K562 (cell line): ENCODE data around the gene C16orf95. TPM values are rescaled to one million over a fixed set of nuclear protein-coding genes. Genes with fewer than 3 reads are reported as not detected.

Experiments used
- CHD1 ChIP-seq: fragments of 200-600 bp; sonication (generic); IDR thresholded peaks from one replicate; pipeline ENCODE4 v1.6.1; 2012; ENCODE audit warnings: mild to moderate bottlenecking, moderate library complexity, low read length, inconsistent platforms
- MAZ ChIP-seq, 2 experiments: fragments of 450-650 bp in 1 of 2; sonication (generic) in 1 of 2; formaldehyde crosslinking; IDR thresholded peaks in 1 of 2; conservative IDR thresholded peaks in 1 of 2; 2 replicates each; pipeline versions ENCODE4 v1.4.0 to v1.5.0; 2020; ENCODE audit warnings: mild to moderate bottlenecking in 1 of 2, missing genetic modification reagents in 1 of 2
- NBN ChIP-seq: fragments of 450-650 bp; IDR thresholded peaks from 2 replicates; pipeline ENCODE4 v1.6.1; 2016; ENCODE audit warnings: low read depth, mild to moderate bottlenecking
- polyA plus RNA-seq, 8 experiments: library from polyadenylated mRNA; depleted of rRNA in 4 of 8; stranded (reverse) in 5 of 8; unstranded in 3 of 8; fragments of >200 nt; fragmentation: Nextera tagmentation in 2 of 8; fragmentation: Illumina TruSeq in 1 of 8; extraction: Ambion mirVana in 2 of 8; extraction: Trizol in 1 of 8; gene quantifications; 2 replicates each; pipeline versions ENCODE4 v1.2.1 to v1.2.3, GENCODE V29; 2011 to 2014; ENCODE audit warnings: inconsistent platforms in 1 of 8, missing spikeins in 1 of 8
- total RNA-seq, 7 experiments: library from RNA; depleted of rRNA in 6 of 7; stranded (reverse); fragments of >200 nt in 6 of 7; fragmentation: Illumina TruSeq in 2 of 7; extraction: Trizol in 2 of 7; gene quantifications; 2 replicates each; pipeline versions ENCODE4 v1.2.1 to v1.2.3, GENCODE V29; 2011 to 2021; ENCODE audit warnings: low replicate concordance in 1 of 7
- TF ChIP-seq, protein P1 (sequence below): fragments of 450-650 bp; IDR thresholded peaks from 2 replicates; pipeline ENCODE4 v1.7.1; 2018; ENCODE audit warnings: mild to moderate bottlenecking, low read depth; ENCODE audit not compliant: partially characterized antibody
- TF ChIP-seq, protein P2 (sequence below): fragments of 250-450 bp; sonication (Bioruptor Pico); IDR thresholded peaks from 2 replicates; pipeline ENCODE4 v1.8.0; 2022; ENCODE audit warnings: inconsistent platforms
- TF ChIP-seq, protein P3 (sequence below), 2 experiments: fragments of 200-800 bp in 1 of 2; sonication (Bioruptor generic) in 1 of 2; sonication (generic) in 1 of 2; formaldehyde crosslinking in 1 of 2; IDR thresholded peaks in 1 of 2; conservative IDR thresholded peaks in 1 of 2; 2 replicates each; pipeline versions ENCODE4 v1.5.0 to v1.6.1; 2016 to 2020; ENCODE audit warnings: missing compliant biosample characterization in 1 of 2, missing genetic modification characterization in 1 of 2, missing genetic modification reagents in 1 of 2
- TF ChIP-seq, protein P4 (sequence below): fragments of 250-450 bp; sonication (Bioruptor Pico); IDR thresholded peaks from 2 replicates; pipeline ENCODE4 v1.9.0; 2021; ENCODE audit warnings: mild to moderate bottlenecking, inconsistent platforms
- TF ChIP-seq, protein P5 (sequence below), 2 experiments: fragments of 450-650 bp in 1 of 2; sonication (generic) in 1 of 2; formaldehyde crosslinking in 1 of 2; IDR thresholded peaks in 1 of 2; conservative IDR thresholded peaks in 1 of 2; 2 replicates each; pipeline versions ENCODE4 v1.6.1 to v1.8.1; 2016 to 2023; ENCODE audit warnings: mild to moderate bottlenecking in 2 of 2, moderate library complexity in 2 of 2, inconsistent platforms in 1 of 2, missing genetic modification reagents in 1 of 2
- TF ChIP-seq, protein P6 (sequence below), 2 experiments: IDR thresholded peaks; 2 replicates each; pipeline ENCODE4 v1.6.1; 2012; ENCODE audit warnings: improper control_type of control experiment in 2 of 2, low read depth in 2 of 2, low read length in 2 of 2, borderline replicate concordance in 1 of 2

C16orf95 gene
- total and polyA plus RNA-seq, 9 of the 15 experiments (the other 6 are each of a cell fraction or from before 2014, with no cell fraction given), result 6.5 to 20.5 (median 9.4) TPM

DNA sequence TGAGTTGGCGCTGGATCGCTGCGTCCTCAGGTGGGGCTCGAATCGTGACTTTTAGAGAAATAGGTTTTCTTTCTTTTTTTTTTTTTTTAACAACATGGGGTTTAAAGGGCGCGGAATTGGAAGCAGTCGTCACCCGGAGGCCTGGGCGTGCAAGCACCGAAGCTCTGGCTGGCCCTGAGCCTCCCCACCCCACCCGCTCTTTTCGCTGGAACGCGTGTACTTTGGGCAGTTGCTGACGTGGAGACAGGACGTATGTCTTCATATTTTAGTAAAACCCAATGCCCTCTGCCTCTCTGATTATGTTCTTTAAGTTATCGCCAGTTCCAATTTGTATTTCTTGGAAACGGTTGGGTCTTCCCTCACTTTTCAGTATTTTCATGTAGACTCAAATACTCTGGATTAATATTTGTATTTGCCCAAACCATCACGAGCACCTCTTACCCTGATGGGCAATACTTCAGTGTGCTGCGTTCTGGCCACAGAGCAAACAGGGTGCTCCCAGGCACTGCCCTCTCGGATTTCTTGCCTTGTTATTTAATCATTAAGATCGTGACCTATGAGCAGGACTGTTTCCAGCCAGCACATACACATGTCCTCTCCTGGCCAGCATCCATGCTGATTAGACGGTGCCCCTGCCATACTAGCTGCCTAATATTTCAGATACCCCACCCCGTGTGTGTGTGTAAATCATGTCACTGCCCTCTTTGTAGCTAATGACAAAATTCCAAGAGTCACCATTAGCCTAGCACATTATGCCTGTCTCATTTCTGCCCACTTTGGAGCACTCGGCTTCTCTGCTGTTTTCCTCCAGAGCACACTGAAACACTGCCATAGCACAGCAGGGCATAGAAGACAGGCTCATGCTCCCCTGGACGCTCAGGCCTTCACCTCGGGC is 805 bp upstream of the C16orf95 start (continued):
- TF ChIP-seq, protein P1, sequence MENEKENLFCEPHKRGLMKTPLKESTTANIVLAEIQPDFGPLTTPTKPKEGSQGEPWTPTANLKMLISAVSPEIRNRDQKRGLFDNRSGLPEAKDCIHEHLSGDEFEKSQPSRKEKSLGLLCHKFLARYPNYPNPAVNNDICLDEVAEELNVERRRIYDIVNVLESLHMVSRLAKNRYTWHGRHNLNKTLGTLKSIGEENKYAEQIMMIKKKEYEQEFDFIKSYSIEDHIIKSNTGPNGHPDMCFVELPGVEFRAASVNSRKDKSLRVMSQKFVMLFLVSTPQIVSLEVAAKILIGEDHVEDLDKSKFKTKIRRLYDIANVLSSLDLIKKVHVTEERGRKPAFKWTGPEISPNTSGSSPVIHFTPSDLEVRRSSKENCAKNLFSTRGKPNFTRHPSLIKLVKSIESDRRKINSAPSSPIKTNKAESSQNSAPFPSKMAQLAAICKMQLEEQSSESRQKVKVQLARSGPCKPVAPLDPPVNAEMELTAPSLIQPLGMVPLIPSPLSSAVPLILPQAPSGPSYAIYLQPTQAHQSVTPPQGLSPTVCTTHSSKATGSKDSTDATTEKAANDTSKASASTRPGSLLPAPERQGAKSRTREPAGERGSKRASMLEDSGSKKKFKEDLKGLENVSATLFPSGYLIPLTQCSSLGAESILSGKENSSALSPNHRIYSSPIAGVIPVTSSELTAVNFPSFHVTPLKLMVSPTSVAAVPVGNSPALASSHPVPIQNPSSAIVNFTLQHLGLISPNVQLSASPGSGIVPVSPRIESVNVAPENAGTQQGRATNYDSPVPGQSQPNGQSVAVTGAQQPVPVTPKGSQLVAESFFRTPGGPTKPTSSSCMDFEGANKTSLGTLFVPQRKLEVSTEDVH, result peak; percentile 3
- TF ChIP-seq, protein P2, sequence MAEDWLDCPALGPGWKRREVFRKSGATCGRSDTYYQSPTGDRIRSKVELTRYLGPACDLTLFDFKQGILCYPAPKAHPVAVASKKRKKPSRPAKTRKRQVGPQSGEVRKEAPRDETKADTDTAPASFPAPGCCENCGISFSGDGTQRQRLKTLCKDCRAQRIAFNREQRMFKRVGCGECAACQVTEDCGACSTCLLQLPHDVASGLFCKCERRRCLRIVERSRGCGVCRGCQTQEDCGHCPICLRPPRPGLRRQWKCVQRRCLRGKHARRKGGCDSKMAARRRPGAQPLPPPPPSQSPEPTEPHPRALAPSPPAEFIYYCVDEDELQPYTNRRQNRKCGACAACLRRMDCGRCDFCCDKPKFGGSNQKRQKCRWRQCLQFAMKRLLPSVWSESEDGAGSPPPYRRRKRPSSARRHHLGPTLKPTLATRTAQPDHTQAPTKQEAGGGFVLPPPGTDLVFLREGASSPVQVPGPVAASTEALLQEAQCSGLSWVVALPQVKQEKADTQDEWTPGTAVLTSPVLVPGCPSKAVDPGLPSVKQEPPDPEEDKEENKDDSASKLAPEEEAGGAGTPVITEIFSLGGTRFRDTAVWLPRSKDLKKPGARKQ, result no peak
- TF ChIP-seq NBN, result 0 out of 2 replicates have a peak, but pooled peaks have one; percentile 19
- TF ChIP-seq, protein P3, sequence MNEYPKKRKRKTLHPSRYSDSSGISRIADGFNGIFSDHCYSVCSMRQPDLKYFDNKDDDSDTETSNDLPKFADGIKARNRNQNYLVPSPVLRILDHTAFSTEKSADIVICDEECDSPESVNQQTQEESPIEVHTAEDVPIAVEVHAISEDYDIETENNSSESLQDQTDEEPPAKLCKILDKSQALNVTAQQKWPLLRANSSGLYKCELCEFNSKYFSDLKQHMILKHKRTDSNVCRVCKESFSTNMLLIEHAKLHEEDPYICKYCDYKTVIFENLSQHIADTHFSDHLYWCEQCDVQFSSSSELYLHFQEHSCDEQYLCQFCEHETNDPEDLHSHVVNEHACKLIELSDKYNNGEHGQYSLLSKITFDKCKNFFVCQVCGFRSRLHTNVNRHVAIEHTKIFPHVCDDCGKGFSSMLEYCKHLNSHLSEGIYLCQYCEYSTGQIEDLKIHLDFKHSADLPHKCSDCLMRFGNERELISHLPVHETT (CRISPR knock-in tag; conservative IDR thresholded peaks at IDR 0.05 in 1 of 2, IDR thresholded peaks at IDR 0.05 in 1 of 2), result 0 out of 4 replicates have a peak, but pooled peaks of 1 of the 2 experiments have one; percentile 19
- TF ChIP-seq MAZ (CRISPR knock-in tag; conservative IDR thresholded peaks at IDR 0.05 in 1 of 2, IDR thresholded peaks at IDR 0.05 in 1 of 2), result peak; percentile 5 to 27; a peak in 1 of 4 replicates
- TF ChIP-seq, protein P4, sequence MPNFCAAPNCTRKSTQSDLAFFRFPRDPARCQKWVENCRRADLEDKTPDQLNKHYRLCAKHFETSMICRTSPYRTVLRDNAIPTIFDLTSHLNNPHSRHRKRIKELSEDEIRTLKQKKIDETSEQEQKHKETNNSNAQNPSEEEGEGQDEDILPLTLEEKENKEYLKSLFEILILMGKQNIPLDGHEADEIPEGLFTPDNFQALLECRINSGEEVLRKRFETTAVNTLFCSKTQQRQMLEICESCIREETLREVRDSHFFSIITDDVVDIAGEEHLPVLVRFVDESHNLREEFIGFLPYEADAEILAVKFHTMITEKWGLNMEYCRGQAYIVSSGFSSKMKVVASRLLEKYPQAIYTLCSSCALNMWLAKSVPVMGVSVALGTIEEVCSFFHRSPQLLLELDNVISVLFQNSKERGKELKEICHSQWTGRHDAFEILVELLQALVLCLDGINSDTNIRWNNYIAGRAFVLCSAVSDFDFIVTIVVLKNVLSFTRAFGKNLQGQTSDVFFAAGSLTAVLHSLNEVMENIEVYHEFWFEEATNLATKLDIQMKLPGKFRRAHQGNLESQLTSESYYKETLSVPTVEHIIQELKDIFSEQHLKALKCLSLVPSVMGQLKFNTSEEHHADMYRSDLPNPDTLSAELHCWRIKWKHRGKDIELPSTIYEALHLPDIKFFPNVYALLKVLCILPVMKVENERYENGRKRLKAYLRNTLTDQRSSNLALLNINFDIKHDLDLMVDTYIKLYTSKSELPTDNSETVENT (CRISPR knock-in tag), result no peak
- TF ChIP-seq, protein P5, sequence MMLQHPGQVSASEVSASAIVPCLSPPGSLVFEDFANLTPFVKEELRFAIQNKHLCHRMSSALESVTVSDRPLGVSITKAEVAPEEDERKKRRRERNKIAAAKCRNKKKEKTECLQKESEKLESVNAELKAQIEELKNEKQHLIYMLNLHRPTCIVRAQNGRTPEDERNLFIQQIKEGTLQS (IDR thresholded peaks at IDR 0.05), result 0 out of 2 replicates have a peak, but pooled peaks have one; percentile 4
- TF ChIP-seq, protein P5 (CRISPR knock-in tag; conservative IDR thresholded peaks at IDR 0.05), result no peak
- TF ChIP-seq CHD1, result peak; percentile 3
- TF ChIP-seq, protein P6, sequence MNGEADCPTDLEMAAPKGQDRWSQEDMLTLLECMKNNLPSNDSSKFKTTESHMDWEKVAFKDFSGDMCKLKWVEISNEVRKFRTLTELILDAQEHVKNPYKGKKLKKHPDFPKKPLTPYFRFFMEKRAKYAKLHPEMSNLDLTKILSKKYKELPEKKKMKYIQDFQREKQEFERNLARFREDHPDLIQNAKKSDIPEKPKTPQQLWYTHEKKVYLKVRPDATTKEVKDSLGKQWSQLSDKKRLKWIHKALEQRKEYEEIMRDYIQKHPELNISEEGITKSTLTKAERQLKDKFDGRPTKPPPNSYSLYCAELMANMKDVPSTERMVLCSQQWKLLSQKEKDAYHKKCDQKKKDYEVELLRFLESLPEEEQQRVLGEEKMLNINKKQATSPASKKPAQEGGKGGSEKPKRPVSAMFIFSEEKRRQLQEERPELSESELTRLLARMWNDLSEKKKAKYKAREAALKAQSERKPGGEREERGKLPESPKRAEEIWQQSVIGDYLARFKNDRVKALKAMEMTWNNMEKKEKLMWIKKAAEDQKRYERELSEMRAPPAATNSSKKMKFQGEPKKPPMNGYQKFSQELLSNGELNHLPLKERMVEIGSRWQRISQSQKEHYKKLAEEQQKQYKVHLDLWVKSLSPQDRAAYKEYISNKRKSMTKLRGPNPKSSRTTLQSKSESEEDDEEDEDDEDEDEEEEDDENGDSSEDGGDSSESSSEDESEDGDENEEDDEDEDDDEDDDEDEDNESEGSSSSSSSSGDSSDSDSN (IDR thresholded peaks at IDR 0.05; ENCODE audit: borderline replicate concordance in 1 of 2, low read depth in 2 of 2, low read length in 2 of 2), result 0 out of 4 replicates have a peak, but pooled peaks of 1 of the 2 experiments have one; percentile 42
